K562 (cell line): ENCODE results near the gene KLHL29. TPM values are rescaled to one million over a fixed set of nuclear protein-coding genes. Genes with fewer than 3 reads are reported as not detected.

Experiments
- ATAC-seq: fragments of 200-7000 bp; cut with Tn5 transposase; 3 replicates; pipeline ENCODE4 v1.9.1; 2020; ENCODE audit warnings: moderate library complexity
- BruUV-seq: library from RNA; stranded (reverse); fragments of 400-500 nt; replicated peaks from 2 replicates; lab custom pipeline; 2021; lab: Mats Ljungman, UMichigan
- CTCF ChIA-PET: fragments of 300-600 bp; formaldehyde crosslinking; extraction: SDS; loops from one replicate; lab custom pipeline; 2021; ENCODE audit warnings: low intra/inter-chr PET ratio; lab: Yijun Ruan, JAX
- POLR2A ChIA-PET: fragments of 300-600, 350-650 bp; sonication (Branson Sonifier 250); formaldehyde crosslinking; extraction: SDS; loops from one replicate; lab custom pipeline; 2021; ENCODE audit warnings: antibody characterized with exemption, inconsistent platforms; lab: Yijun Ruan, JAX
- DNase-seq, 4 experiments: peaks; one replicate each; pipeline versions ENCODE4 v3.0.0 to v3.0.0-alpha.2; 2011 to 2018; ENCODE audit warnings: low spot score in 3 of 4, mixed read lengths in 3 of 4; ENCODE audit errors: extremely low read depth in 1 of 4
- FAIRE-seq: peaks from 2 replicates; lab custom pipeline; 2011; peaks lifted over from hg19 to GRCh38; lab: Jason Lieb, UNC
- H2AFZ ChIP-seq: 2 replicates; pipeline ENCODE4 v1.6.0; 2011; ENCODE audit warnings: low read depth, low read length, control low read depth, inconsistent platforms
- H3K27ac ChIP-seq: fragments of 200-600 bp; 3 replicates; pipeline ENCODE4 v1.8.0; 2011; ENCODE audit warnings: low read depth, mild to moderate bottlenecking, control low read depth, inconsistent platforms, low read length, moderate library complexity, mixed read lengths; ENCODE audit errors: extremely low read depth
- H3K27me3 ChIP-seq, 2 experiments: fragments of 300-600 bp in 1 of 2; 2 replicates in 1 of 2; 3 replicates in 1 of 2; pipeline versions ENCODE4 v1.6.0 to v1.8.0; 2011; ENCODE audit warnings: inconsistent platforms in 2 of 2, low read length in 2 of 2, mild to moderate bottlenecking in 1 of 2, mixed read lengths in 1 of 2, moderate library complexity in 1 of 2; ENCODE audit not compliant: control insufficient read depth in 2 of 2, insufficient read depth in 2 of 2
- H3K36me3 ChIP-seq: fragments of 300-600 bp; 3 replicates; pipeline ENCODE4 v1.8.0; 2011; ENCODE audit warnings: mild to moderate bottlenecking, low read length, inconsistent platforms; ENCODE audit not compliant: control insufficient read depth, insufficient read depth
- H3K4me1 ChIP-seq, 2 experiments: fragments of 200-600 bp in 1 of 2; replicated peaks in 1 of 2; 2 replicates in 1 of 2; 3 replicates in 1 of 2; pipeline versions ENCODE4 v1.5.1 to v1.8.0; 2011; ENCODE audit warnings: inconsistent platforms in 2 of 2, low read length in 2 of 2, mild to moderate bottlenecking in 1 of 2, mixed read lengths in 1 of 2, moderate library complexity in 1 of 2; ENCODE audit not compliant: control insufficient read depth in 2 of 2, insufficient read depth in 2 of 2
- H3K4me2 ChIP-seq: 2 replicates; pipeline ENCODE4 v1.6.1; 2011; ENCODE audit warnings: low read length, control low read depth, inconsistent platforms, mixed read lengths; ENCODE audit not compliant: insufficient read depth
- H3K4me3 ChIP-seq: fragments of 200-600 bp; sonication (generic), shearing (Covaris generic); 2 replicates; pipeline ENCODE4 v1.5.1; 2016; ENCODE audit warnings: control low read depth, inconsistent platforms
- H3K79me2 ChIP-seq: fragments of 200-600 bp; 3 replicates; pipeline ENCODE4 v1.8.0; 2011; ENCODE audit warnings: low read length, inconsistent platforms; ENCODE audit not compliant: control insufficient read depth, insufficient read depth
- H3K9ac ChIP-seq, 2 experiments: 2 replicates each; pipeline versions ENCODE4 v1.6.0 to v1.6.1; 2011; ENCODE audit warnings: low read depth in 2 of 2, low read length in 2 of 2, control low read depth in 1 of 2, inconsistent platforms in 1 of 2, mild to moderate bottlenecking in 1 of 2, mixed read lengths in 1 of 2; ENCODE audit not compliant: insufficient read depth in 1 of 2
- H3K9me1 ChIP-seq: one replicate; pipeline ENCODE4 v1.6.0; 2011; ENCODE audit warnings: inconsistent platforms, mild to moderate bottlenecking, low read length, moderate library complexity; ENCODE audit not compliant: control insufficient read depth, insufficient read depth
- H3K9me3 ChIP-seq: replicated peaks from 2 replicates; pipeline ENCODE4 v1.5.1; 2011; ENCODE audit warnings: low read depth, low read length, inconsistent platforms; ENCODE audit not compliant: control insufficient read depth, insufficient read depth
- H4K20me1 ChIP-seq: replicated peaks from 2 replicates; pipeline ENCODE4 v1.6.1; 2011; ENCODE audit warnings: low read length, inconsistent platforms, mixed read lengths; ENCODE audit not compliant: control insufficient read depth, insufficient read depth
- ARID2 ChIP-seq: fragments of 450-650 bp; IDR thresholded peaks from 2 replicates; pipeline ENCODE4 v1.6.1; 2017; ENCODE audit warnings: antibody characterized with exemption, mild to moderate bottlenecking
- CEBPB ChIP-seq: fragments of 450-650 bp; IDR thresholded peaks from 2 replicates; pipeline ENCODE4 v1.6.1; 2016; ENCODE audit warnings: missing genetic modification characterization, missing compliant biosample characterization
- CEBPG ChIP-seq, 3 experiments: fragments of 200-800 bp in 1 of 3; sonication (Bioruptor generic) in 1 of 3; sonication (generic) in 1 of 3; formaldehyde crosslinking in 1 of 3; IDR thresholded peaks in 2 of 3; conservative IDR thresholded peaks in 1 of 3; 2 replicates each; pipeline versions ENCODE4 v1.6.1 to v1.8.0; 2016 to 2022; ENCODE audit warnings: missing compliant biosample characterization in 2 of 3, missing genetic modification characterization in 2 of 3, mild to moderate bottlenecking in 1 of 3, missing genetic modification reagents in 1 of 3
- GABPA ChIP-seq: fragments of 200-800 bp; sonication (Bioruptor generic); conservative IDR thresholded peaks from 2 replicates; pipeline ENCODE4 v1.6.1; 2016; ENCODE audit warnings: low read depth, missing genetic modification characterization, missing compliant biosample characterization
- MAFK ChIP-seq: IDR thresholded peaks from 2 replicates; pipeline ENCODE4 v1.6.1; 2011; ENCODE audit warnings: low read length, improper control_type of control experiment
- MAZ ChIP-seq, 2 experiments: fragments of 450-650 bp in 1 of 2; sonication (generic) in 1 of 2; formaldehyde crosslinking; IDR thresholded peaks in 1 of 2; conservative IDR thresholded peaks in 1 of 2; 2 replicates each; pipeline versions ENCODE4 v1.4.0 to v1.5.0; 2020; ENCODE audit warnings: mild to moderate bottlenecking in 1 of 2, missing genetic modification reagents in 1 of 2
- NR2C2 ChIP-seq, 2 experiments: fragments of 200-800 bp in 1 of 2; sonication (Bioruptor generic) in 1 of 2; sonication (generic) in 1 of 2; formaldehyde crosslinking in 1 of 2; IDR thresholded peaks; 2 replicates each; pipeline versions ENCODE4 v1.6.1 to v1.8.0; 2016 to 2022; ENCODE audit warnings: mild to moderate bottlenecking in 1 of 2, missing compliant biosample characterization in 1 of 2, missing genetic modification characterization in 1 of 2, missing genetic modification reagents in 1 of 2
- PYGO2 ChIP-seq: fragments of 450-650 bp; IDR thresholded peaks from 2 replicates; pipeline ENCODE4 v1.6.1; 2016; ENCODE audit warnings: mild to moderate bottlenecking, missing genetic modification characterization, moderate library complexity, missing compliant biosample characterization
- RFX1 ChIP-seq: fragments of 450-650 bp; IDR thresholded peaks from 2 replicates; pipeline ENCODE4 v1.6.1; 2016; ENCODE audit warnings: mild to moderate bottlenecking, moderate library complexity
- SUPT5H ChIP-seq: fragments of 450-650 bp; IDR thresholded peaks from 2 replicates; pipeline ENCODE4 v1.6.1; 2016
- WHSC1 ChIP-seq: IDR thresholded peaks from one replicate; pipeline ENCODE4 v1.6.1; 2012; ENCODE audit warnings: low read length, control low read depth, inconsistent platforms
- WGBS: fragments of 100-300 bp; shearing (Covaris generic); methylation state at CpG from one replicate; pipeline ENCODE4 v1.1.6; 2016; ENCODE audit warnings: low coverage, mixed read lengths; ENCODE audit not compliant: insufficient coverage; ENCODE audit errors: missing lambda C conversion rate; 5-methylcytosine and 5-hydroxymethylcytosine counted together
- in situ Hi-C: fragments of 300-500 bp; cut with MboI; formaldehyde crosslinking; loops from 4 replicates; pipeline ENCODE4 v1.15.0; 2018; ENCODE audit warnings: inconsistent platforms, mixed read lengths
- intact Hi-C: fragments of 100-400 bp; cut with micrococcal nuclease; formaldehyde crosslinking; loops from 2 replicates; pipeline ENCODE4 v1.14.2; 2022
- polyA plus RNA-seq, 8 experiments: library from polyadenylated mRNA; depleted of rRNA in 4 of 8; stranded (reverse) in 5 of 8; unstranded in 3 of 8; fragments of >200 nt; fragmentation: Nextera tagmentation in 2 of 8; fragmentation: Illumina TruSeq in 1 of 8; extraction: Ambion mirVana in 2 of 8; extraction: Trizol in 1 of 8; gene quantifications; 2 replicates each; pipeline versions ENCODE4 v1.2.1 to v1.2.3, GENCODE V29; 2011 to 2014; ENCODE audit warnings: inconsistent platforms in 1 of 8, missing spikeins in 1 of 8
- total RNA-seq, 7 experiments: library from RNA; depleted of rRNA in 6 of 7; stranded (reverse); fragments of >200 nt in 6 of 7; fragmentation: Illumina TruSeq in 2 of 7; extraction: Trizol in 2 of 7; gene quantifications; 2 replicates each; pipeline versions ENCODE4 v1.2.1 to v1.2.3, GENCODE V29; 2011 to 2021; ENCODE audit warnings: low replicate concordance in 1 of 7
- TF ChIP-seq, protein P1 (sequence below): fragments of 250-450 bp; sonication (Bioruptor Pico); IDR thresholded peaks from 2 replicates; pipeline ENCODE4 v1.8.0; 2021; ENCODE audit warnings: moderate library complexity, mild to moderate bottlenecking, inconsistent platforms
- TF ChIP-seq, protein P2 (sequence below): fragments of 250-450 bp; sonication (Bioruptor Pico); IDR thresholded peaks from 2 replicates; pipeline ENCODE4 v1.8.0; 2022; ENCODE audit warnings: inconsistent platforms

Gene KLHL29
- total and polyA plus RNA-seq, 9 of the 15 experiments (the other 6 are each of a cell fraction or from before 2014, with no cell fraction given): 0.03 to 0.31 (median 0.08) TPM; not detected in 1

DNA sequence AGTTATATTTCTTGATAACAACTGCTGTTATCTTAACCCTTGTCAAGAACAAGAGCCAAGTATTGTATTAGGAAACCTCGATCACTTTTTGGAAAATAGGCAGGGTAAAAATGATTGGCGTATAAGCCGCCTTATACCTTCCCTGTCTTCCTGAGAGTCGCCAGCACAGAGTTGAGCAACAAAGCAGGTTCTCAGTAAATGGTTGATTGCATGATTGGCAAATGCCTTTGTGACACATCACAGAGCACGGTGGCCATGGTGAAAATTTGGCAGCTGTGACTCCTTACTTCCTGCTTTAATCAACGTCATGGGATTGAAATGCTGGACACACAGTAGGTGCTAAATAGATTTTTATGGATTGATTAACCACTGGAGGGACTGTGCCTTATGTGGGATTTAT lies 3.9 kb upstream of the KLHL29 start:
- no TSS peak for BruUV-seq
- peaks cover 2% of the 10 kb centered on the region for H3K9me1 ChIP-seq
- CTCF ChIA-PET: no interaction called here
- no peaks in the 10 kb centered on the region for H3K36me3 ChIP-seq
- FAIRE-seq: no peak
- peaks cover 6 to 30% of the 10 kb centered on the region in 2 experiments; a peak in 3 of 5 replicates for H3K27me3 ChIP-seq
- in situ Hi-C loops (no loop called here), intact Hi-C loops (no loop called here)
- H3K9me3 ChIP-seq: no peaks in the 10 kb centered on the region
- ATAC-seq: no peak
- H3K9ac ChIP-seq: no peak overlapping the region
- H4K20me1 ChIP-seq: no peaks in the 10 kb centered on the region; the same call in 1 of the 2 replicates
- peaks cover 0 to 13% of the 10 kb centered on the region in 2 experiments; a peak in 2 of 5 replicates for H3K4me1 ChIP-seq
- POLR2A ChIA-PET: no interaction called here
- H3K4me3 ChIP-seq: no peak overlapping the region
- H3K4me2 ChIP-seq: peak overlapping the region; percentile 42
- H3K79me2 ChIP-seq: no peaks in the 10 kb centered on the region
- DNase-seq: no peak
- WGBS: 5% methylated on average over 6 of the region's 6 CpGs
- no peak overlapping the region for H3K27ac ChIP-seq
- no peak overlapping the region; the same call in 1 of the 2 replicates for H2AFZ ChIP-seq
- TF ChIP-seq WHSC1 (no peak), NR2C2 (CRISPR knock-in tag; IDR thresholded peaks at IDR 0.05) (no peak), NR2C2 (tag; IDR thresholded peaks at IDR 0.05) (0 out of 2 replicates have a peak, but pooled peaks have one; percentile 9), PYGO2 (no peak), MAFK (no peak), ARID2 (no peak), MAZ (CRISPR knock-in tag; conservative IDR thresholded peaks at IDR 0.05 in 1 of 2, IDR thresholded peaks at IDR 0.05 in 1 of 2) (peak in 1 of 2 experiments; percentile 10; a peak in 1 of 4 replicates), RFX1 (0 out of 2 replicates have a peak, but pooled peaks have one; percentile 10), CEBPG (CRISPR knock-in tag; IDR thresholded peaks at IDR 0.05) (no peak), CEBPG (tag; conservative IDR thresholded peaks at IDR 0.05 in 1 of 2, IDR thresholded peaks at IDR 0.05 in 1 of 2) (peak; percentile 72 to 88), GABPA (tag) (0 out of 2 replicates have a peak, but pooled peaks have one; percentile 35), SUPT5H (no peak), CEBPB (tag) (peak; percentile 67)
- TF ChIP-seq, protein P1, sequence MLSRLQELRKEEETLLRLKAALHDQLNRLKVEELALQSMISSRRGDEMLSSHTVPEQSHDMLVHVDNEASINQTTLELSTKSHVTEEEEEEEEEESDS (CRISPR knock-in tag): no peak
- TF ChIP-seq, protein P2, sequence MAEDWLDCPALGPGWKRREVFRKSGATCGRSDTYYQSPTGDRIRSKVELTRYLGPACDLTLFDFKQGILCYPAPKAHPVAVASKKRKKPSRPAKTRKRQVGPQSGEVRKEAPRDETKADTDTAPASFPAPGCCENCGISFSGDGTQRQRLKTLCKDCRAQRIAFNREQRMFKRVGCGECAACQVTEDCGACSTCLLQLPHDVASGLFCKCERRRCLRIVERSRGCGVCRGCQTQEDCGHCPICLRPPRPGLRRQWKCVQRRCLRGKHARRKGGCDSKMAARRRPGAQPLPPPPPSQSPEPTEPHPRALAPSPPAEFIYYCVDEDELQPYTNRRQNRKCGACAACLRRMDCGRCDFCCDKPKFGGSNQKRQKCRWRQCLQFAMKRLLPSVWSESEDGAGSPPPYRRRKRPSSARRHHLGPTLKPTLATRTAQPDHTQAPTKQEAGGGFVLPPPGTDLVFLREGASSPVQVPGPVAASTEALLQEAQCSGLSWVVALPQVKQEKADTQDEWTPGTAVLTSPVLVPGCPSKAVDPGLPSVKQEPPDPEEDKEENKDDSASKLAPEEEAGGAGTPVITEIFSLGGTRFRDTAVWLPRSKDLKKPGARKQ (CRISPR knock-in tag): no peak
